ENCODE measurements around the gene ASAP2.

Gene ASAP2

GRCh38 chr2:9332136-9332852, 125.7 kb downstream of the ASAP2 start:
- no peak for TF ChIP-seq CTCF (IDR thresholded peaks at IDR 0.05; ENCODE audit: insufficient read depth, low read depth, low read length, missing control alignments)
- H3K4me3 ChIP-seq (ENCODE audit: low read length): no peak overlapping the region
- DNase-seq (ENCODE audit: low read depth): no peak

GRCh38 chr2:9332853-9333245, 126.2 kb downstream of the ASAP2 start:
- DNase-seq (ENCODE audit: low read depth): no peak
- no peak overlapping the region for H3K4me3 ChIP-seq (ENCODE audit: low read length)
- no peak for TF ChIP-seq CTCF (IDR thresholded peaks at IDR 0.05; ENCODE audit: insufficient read depth, low read depth, low read length, missing control alignments)

GRCh38 chr2:9333591-9334171, 127.1 kb downstream of the ASAP2 start:
- DNase-seq (ENCODE audit: low read depth): peak; percentile 90
- H3K4me3 ChIP-seq (ENCODE audit: low read length): no peak overlapping the region
- peak; percentile 95 for TF ChIP-seq CTCF (IDR thresholded peaks at IDR 0.05; ENCODE audit: insufficient read depth, low read depth, low read length, missing control alignments)

- TF ChIP-seq CTCF (IDR thresholded peaks at IDR 0.05; ENCODE audit: insufficient read depth, low read depth, low read length, missing control alignments): no peak
- H3K4me3 ChIP-seq (ENCODE audit: low read length): no peak overlapping the region
- DNase-seq (ENCODE audit: low read depth): no peak
Observed at GRCh38 chr2:9334761-9335160, 128.1 kb downstream of the ASAP2 start.

- DNase-seq (ENCODE audit: low read depth): no peak
- no peak overlapping the region for H3K4me3 ChIP-seq (ENCODE audit: low read length)
- TF ChIP-seq CTCF (IDR thresholded peaks at IDR 0.05; ENCODE audit: insufficient read depth, low read depth, low read length, missing control alignments): no peak
Observed at GRCh38 chr2:9335322-9335832, 128.8 kb downstream of the ASAP2 start.

GRCh38 chr2:9336241-9336575, 129.6 kb downstream of the ASAP2 start:
- TF ChIP-seq CTCF (IDR thresholded peaks at IDR 0.05; ENCODE audit: insufficient read depth, low read depth, low read length, missing control alignments): no peak

More at GRCh38 chr2:9336241-9336575, 129.6 kb downstream of the ASAP2 start:
- DNase-seq (ENCODE audit: low read depth): no peak
- no peak overlapping the region for H3K4me3 ChIP-seq (ENCODE audit: low read length)

Data from epithelial cell of esophagus (primary cell).